ENCODE results near the gene LTBP1. TPM values are rescaled to one million over a fixed set of nuclear protein-coding genes. Genes with fewer than 3 reads are reported as not detected.
"Not testable (repeated sequence)": the region's sequence is repeated elsewhere in the genome, so short reads cannot be mapped to it uniquely, and the experiment has no call there.

The LTBP1 gene
- polyA plus RNA-seq, 12 donors = 53.9 to 102 (median 63.6) TPM; not detected in 1

DNA sequence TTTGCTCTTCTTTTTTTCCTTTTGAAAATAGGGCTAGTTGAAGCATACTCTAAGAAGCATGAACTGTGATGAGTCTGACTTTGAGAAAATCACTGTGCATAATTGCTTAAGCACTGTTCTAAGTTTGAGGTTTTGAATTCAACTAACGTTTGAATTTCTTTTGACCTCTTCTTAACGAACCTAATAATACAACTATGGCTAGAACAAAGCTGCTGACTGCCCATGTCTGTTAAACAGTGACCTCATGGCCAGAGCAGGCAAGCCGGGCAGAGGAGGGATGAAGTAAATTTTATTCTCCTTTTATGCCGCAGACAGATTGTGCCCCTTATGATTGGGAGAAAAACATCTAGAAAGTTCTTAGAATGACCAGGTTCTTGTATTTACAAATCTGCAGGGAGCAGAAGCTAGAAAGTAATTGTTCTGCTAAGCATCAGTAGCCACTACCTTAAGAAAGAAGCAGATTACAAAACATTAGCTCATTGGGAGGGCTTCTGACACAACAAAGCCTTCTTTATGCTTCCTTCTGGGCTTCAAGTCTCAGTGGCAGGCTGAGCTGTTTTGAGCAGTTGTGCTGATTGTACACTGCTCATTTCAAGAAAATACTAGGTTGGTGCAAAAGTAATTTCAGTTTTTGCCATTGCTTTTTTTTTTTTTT lies 431.9 kb downstream of the LTBP1 start:
- DNase-seq = no peak

DNA sequence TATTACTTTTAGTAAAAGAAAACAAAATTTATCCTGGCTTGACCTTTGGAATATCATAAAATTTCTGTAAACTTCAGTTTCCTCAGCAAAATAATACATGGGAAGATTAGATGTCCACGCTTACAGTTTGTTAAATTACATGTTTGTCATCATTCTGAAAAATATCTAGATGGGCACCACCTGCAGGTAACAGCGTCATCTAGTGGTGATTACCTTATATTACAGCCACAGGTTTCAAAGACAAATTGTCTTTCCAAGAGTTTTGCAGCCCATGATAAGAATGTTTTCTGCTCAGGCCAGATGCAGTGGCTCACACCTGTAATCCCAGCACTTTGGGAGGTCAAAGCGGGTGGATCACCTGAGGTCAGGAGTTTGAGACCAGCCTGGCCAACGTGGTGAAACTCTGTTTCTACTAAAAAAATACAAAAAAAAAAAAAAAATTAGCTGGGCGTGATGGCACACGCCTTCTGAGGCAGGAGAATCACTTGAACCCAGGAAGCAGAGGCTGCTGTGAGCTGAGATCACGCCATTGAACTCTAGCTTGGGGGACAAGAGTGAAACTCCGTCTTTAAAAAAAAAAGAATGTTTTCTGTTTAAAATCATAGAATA lies 433.4 kb downstream of the LTBP1 start:
- no peak for DNase-seq

DNA sequence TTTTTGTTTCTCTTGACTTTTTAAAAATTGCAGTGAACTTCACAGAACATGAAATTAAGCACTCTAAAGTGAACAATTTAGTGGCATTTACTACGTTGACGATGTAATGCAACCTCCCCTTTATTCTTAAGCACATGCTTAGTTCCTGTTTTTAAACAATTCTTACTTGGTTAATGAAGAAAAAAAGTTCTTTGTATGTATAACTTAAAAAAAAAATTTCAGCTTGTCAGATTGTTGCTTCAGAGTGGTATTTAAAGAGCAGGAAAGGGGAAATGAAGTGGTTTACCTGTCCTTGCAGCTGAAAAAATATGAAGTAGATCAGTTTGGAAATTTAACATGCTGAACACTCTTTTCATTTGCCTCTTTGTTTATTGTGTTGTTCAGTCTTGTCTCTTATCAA lies 434.0 kb downstream of the LTBP1 start:
- no peak for DNase-seq

DNA sequence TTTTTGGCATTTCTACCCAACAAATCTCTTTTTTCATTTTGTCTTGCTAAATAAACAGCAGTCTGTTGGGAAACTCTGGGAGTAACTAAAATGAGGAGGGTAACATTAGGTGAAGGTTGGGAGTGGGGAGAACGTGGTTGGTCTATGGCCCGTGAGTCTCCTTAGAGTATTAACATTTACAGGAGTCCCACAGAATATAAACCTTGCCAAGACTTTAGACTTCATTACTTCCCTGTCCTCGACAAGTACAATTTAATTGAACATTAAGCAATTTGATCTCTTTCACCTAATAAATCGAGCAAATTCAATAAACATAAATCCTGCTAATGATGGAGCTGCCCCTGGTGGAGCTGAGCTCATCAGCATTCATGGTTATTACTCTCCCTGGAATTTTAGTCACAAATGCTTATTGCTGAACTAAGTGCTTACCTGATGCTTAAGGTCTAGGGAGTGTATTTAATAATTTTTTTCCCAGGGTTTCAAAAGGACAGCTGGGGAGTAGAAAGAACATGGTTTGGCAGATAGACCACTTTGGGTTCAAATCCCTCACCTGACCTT lies 434.6 kb downstream of the LTBP1 start:
- DNase-seq = no peak

DNA sequence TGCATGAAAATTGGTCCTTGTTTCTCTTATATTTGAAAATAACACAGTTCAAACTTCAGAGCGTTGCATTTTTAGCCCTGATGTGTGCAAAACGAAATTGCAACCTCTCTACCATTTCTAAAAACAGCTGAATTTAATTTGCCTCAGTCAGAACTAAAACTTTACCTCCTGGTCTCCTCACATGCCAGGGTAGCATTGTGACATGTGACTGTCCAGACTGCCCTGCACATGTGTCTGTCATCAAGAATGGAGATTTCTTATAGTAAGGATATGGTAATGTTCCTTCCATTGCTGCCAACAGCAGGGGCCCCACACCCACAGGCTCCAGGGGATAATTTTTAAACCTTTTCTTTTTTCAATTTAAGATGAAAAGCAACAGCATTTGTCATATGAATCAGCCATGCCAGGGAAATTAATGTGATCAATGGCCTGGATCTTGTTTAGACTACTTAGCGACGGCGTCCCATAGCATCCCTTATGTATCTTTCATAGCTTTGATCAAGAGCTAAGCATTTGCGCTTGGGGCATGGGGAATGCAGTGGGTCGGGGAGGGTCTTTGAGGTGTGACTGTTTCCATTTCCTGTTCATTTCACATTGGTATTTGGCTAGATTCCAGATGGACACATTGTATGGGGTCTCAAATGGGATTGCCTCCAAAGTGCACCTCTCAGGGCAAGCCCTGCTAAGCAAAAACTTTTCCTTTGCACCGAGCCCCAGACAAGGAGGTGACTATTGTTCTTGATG lies 437.3 kb downstream of the LTBP1 start:
- no peak for DNase-seq

DNA sequence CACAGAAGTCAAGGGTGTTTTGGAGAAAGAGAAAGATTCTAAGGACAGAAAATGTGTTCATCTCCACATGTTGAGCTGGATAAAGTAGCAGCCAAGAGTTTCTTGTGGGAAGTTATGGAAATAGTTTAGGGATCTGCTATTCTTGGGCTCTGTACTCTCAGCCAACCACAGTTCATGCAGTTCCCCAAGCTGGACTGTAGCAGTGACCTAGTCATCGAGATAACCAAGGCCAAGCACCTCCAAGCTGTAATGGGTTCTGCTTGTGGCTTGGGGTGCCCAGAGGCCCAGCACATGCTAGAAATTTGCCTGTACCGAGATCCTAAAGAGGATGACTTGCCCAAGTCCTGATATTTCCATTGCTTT lies 437.8 kb downstream of the LTBP1 start:
- no peak for DNase-seq

DNA sequence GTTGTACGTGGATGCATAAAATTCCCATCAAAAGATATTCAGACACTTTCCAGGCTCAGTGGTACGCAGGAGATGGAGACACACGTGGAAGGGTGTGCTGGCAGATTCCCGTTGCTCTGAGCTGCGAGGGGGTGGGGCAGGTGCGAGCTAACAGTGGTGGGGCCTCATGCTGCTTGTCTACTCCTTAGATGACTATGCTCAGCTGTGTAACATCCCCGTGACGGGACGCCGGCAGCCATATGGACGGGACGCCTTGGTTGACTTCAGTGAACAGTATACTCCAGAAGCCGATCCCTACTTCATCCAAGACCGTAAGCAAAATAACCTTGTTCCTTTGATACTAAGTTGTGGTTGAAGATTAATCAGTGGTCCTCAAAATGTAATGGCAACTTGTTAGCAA lies 442.2 kb downstream of the LTBP1 start:
- DNase-seq = no peak

DNA sequence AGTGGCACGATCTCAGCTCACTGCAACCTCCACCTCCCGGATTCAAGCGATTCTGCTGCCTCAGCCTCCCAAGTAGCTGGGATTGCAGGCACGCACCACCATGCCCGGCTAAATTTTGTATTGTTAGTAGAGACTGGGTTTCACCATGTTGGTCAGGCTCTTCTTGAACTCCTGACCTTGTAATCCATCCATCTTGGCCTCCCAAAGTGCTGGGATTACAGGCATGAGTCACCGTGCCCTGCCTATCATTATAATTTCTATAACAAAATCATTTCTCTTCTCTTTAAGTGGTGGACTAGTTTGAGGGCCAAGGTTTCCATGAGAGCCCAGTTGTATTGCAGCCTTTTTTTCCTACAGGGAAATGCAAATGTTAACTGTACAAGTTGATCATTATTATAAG lies 442.9 kb downstream of the LTBP1 start:
- not testable (repeated sequence) for DNase-seq

DNA sequence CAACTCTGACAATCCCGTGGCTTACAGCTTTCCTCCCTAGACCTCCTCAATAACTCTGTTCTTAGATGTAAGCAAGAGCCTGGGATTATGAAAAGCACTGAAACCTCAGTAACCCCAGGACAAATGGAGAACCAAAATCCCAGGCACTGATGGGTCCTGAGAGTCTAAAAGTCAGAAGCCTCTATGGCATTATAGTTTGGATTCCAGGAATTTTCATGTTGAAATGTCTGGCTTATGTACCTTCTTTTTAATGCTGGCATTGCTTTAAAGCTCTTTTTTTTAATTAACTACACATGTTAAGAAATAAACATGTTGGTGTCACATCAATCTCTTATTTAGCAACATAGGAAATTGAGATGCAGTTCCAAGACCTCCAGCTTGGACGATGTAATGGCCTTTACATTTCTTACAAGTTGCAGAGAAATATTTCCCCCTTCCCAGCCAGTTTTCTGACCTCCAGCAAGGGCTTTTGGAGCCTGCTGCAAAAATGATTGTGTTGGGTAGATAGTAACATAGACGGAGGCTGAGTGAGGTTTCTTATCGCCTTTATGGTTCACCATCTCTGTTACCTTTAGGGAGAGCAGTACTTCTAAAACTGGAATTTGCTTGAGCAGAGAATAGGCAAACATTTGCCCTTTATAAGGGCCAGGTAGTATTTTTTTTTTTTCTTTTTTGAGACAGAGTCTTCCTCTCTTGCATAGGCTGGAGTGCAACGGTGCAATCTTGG lies 444.9 kb downstream of the LTBP1 start:
- no peak for DNase-seq

DNA sequence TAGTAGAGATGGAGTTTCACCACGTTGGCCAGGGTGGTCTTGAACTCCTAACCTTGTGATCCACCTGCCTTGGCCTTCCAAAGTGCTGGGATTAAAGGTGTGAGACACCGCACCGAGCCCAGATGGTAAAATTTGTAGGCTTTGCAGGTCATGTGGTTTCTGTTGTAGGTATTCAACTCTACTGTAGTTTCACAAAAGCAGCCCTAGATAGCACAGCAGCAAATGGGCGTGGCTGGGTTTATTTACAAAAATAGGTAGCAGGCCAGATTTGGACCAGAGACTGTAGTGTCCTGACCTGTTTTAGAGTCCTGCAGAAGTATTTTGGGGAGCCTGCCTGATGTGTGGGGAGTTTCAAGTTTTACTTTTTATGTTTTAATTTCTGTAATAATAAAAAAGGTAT lies 445.6 kb downstream of the LTBP1 start:
- DNase-seq = no peak

DNA sequence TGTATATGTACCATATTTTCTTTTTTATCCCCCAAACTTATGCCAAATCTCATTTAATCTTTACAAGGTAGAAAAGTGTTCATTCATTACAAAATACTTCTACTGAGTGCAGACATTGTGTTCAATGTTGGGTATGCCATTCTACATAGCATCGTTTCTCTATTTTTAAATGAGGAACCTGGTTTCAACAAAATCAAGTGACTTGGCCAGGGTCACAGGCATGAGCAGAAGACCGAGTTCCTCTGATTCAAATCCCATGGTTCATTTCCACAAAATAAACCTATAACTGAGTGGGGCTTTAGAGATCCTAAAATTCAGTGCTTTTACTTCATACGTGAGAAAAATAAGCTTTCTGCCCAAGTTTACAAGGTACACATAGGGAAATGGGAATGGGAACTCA lies 448.3 kb downstream of the LTBP1 start:
- no peak for DNase-seq

DNA sequence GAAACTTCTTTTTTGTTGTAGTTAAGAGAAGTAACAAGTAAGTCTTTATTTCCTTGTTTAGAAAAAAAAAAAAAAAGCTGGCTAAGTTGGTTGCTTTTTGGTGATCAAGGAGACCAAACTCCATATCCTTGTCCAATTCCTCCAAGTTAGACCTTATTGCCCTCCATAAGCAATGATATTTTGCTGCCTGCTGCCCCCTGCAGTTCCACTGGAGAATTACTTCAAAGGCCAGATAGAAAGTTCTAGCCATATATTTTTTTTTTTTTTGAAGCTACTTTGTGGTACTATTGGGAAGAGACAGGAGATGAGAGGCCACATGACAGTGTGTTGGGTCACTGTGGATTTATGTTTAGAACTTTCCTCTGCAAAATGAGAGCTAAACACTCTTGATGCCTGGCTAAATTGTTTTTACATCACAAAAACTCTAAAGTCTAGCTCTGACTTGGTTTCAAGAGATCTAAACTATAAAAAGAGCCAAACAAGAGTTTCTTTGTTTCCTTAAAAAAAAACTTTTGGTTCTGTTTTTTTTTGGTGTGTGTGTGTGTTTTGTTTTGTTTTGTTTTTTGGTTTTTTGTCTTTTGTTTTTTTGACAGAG lies 449.0 kb downstream of the LTBP1 start:
- no peak for DNase-seq

DNA sequence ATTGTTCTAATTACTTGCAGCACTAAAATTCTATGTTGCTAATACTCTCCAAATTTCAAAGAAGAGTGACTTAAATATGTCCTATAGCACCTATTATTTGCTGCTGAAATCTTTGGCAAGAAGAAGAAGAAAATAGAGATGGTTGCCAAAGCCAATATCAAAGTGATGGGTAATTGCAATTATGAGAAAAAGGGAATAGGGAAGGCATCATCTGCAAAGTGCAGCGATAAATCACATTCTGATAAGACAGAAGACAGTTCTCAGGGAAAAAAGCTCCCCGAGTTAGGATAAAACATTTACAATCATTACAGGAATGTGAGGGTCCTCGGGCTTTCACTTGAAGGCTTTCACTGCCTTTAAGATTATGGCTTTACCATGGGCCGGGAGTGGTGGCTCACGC lies 457.6 kb downstream of the LTBP1 start:
- DNase-seq = no peak

DNA sequence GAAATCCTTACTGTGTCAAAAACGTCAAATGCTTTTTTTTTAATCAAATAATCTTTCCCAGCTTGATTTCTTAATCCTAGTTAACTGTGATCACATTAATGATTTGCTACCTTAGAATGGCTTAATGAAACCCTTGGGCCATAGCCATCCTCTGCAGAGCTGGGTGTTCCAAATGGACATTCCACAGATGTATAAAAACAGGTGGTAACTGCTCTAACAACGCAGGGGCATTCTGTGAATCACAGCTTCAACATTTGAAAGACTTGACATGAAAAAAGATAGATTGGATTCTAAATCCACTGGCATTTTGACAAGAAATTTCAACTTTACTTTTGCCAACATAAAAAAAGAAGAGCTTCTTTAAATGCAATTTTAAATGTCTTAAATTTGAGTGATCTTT lies 459.9 kb downstream of the LTBP1 start:
- DNase-seq = no peak

DNA sequence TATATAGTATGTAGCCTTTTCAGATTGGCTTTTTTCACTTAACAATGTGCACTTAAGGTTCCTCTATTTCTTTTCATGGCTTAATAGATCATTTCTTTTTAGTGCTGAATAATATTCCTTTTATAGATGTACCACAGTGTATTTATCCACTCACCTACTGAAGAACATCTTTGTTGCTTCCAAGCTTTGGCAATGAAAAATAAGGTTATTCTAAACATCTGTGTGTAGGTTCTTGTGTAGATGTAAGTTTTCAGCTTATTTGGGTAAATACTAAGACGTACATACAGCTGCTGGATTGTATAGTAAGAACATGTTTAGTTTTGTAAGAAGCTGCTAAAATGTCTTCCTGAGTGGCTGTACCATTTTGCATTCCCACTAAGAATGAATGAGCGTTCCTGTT lies 461.4 kb downstream of the LTBP1 start:
- DNase-seq = no peak

DNA sequence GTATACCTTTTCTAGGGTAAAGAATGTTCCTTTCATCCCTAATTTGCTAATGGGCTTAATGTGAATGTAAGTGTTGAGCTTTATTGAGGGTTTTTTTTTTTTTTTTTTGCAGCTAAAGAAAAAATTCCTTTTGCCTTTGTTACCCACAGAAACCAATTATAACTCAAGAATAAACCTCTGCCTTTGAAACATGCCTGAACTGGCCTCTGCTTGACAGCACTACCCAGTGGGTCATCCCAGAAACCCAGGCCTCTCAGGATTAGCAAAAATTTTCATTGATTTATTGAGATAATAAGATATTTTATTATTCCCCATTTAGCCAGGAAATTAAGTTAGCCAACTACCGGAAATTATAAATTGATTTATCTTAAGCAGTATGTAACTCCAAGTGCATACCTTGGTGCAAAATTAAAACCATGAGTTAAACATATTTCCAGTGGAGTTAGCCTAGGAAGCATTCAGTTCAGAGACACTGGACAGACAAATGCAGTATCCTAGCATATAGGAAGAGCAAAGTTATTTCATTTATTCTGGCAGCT lies 462.7 kb downstream of the LTBP1 start:
- no peak for DNase-seq

DNA sequence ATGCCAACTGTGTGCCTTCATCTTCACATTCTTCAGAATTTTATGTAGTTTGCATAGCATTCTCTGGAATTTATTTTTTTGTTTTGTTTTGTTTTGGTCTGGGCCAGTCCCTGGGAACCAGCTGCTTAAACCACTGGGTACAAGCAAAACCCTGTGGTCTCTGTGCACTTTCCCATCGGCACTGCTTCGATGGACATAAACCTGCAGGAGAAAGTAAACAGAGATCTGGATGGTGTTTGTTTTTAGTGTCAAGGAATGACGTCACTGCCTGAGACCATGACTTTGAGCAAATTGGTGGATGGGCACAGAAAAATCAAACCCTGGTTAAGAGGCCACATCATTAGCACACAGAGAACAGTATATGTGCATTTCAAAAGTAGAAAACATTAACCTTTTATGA lies 465.0 kb downstream of the LTBP1 start:
- no peak for DNase-seq

DNA sequence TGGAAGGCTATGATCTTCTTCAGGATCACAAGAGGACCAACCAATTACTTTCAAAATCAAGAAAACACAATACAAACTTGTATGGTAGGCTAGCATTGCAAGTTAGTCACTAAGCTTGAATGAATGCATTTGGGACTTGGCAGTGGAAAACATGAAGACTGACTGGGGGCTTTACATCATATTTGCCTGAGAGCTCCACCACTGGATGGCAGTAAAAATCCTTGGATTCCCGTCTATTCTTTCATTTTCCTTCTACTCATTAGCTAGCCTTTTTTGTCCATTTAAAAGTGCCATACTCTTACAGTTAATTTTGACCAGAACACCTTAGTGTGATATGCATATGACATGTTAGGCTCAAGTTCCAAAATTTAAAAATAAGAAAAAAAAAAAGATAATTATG lies 466.2 kb downstream of the LTBP1 start:
- no peak for DNase-seq

DNA sequence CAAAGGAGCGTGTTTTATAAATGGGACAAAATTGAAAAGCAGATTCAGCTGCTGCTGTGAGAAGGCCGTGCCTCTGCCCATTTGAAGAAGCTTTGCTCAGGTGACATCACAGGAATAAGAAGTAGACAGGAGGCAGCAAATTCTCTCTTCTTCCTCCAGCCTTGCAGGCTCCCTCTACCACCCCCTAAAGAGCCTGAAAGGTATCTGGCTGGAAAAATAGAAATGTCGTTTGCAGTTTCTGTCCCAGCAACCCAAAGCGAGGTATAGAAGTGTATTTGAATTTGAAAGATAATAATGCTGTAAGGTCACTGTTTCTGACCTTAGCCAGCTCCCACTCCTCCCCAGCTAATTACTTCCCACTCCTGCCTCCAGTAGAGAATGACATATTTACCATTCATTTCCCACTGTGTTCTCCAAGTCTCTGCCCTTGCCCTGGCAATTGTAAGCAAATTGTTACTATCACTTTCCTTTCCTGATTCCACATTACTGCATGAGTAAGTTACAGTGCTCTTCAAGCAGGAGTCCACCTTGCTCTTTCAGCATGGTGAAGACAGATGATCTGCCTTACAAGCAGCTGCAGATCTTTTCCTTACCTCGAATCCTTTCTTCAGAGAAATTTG lies 472.9 kb downstream of the LTBP1 start:
- no peak for DNase-seq

DNA sequence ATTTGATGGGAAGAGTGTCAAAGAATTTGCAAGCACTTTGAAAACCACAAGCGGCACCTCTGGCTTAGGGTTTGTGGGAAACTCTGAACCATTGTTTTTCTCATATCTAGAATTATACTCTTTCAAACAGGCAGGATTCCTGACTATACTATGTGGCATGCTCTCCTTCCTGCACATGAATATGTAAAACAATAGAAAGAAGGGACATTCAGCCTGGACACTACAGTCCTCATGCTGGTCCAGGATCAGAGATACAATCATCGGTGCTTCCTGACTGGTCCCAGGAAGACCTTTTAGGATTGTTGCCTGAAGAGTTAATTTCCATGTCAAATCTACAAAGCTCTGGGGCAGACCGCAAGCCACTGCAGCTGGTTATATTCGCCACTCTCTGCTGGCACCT lies 474.0 kb downstream of the LTBP1 start:
- no peak for DNase-seq

DNA sequence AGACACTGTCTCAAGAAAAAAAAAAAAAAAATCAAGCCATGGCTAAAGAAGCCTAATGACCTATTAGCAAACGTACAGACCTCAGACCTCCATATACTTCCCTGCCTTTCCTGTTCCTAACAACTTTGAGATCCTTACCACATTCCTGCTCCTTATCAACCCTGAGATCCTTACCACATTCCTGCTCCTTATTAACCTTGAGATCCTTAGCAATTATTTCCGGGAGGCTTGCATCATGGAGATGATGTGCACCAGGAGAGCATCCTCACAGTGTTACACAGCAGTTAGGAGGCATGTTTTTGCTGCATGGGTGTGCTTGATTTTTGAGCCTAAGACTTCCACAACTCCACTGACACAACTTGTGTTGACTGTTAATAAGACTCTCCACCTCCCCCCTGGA lies 475.1 kb downstream of the LTBP1 start:
- no peak for DNase-seq
